Activated naive CD4-positive, alpha-beta T cell treated with Interleukin-2 at 50 U/mL for 16 hours (primary cell): Measurements from ENCODE around the gene TRAFD1.
"Not testable (repeated sequence)": the region's sequence is repeated elsewhere in the genome, so short reads cannot be mapped to it uniquely, and the experiment has no call there.

Experiments
- DNase-seq: peaks from one replicate; pipeline ENCODE4 v3.0.0-alpha.2; 2020

Gene TRAFD1, protein sequence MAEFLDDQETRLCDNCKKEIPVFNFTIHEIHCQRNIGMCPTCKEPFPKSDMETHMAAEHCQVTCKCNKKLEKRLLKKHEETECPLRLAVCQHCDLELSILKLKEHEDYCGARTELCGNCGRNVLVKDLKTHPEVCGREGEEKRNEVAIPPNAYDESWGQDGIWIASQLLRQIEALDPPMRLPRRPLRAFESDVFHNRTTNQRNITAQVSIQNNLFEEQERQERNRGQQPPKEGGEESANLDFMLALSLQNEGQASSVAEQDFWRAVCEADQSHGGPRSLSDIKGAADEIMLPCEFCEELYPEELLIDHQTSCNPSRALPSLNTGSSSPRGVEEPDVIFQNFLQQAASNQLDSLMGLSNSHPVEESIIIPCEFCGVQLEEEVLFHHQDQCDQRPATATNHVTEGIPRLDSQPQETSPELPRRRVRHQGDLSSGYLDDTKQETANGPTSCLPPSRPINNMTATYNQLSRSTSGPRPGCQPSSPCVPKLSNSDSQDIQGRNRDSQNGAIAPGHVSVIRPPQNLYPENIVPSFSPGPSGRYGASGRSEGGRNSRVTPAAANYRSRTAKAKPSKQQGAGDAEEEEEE

DNA sequence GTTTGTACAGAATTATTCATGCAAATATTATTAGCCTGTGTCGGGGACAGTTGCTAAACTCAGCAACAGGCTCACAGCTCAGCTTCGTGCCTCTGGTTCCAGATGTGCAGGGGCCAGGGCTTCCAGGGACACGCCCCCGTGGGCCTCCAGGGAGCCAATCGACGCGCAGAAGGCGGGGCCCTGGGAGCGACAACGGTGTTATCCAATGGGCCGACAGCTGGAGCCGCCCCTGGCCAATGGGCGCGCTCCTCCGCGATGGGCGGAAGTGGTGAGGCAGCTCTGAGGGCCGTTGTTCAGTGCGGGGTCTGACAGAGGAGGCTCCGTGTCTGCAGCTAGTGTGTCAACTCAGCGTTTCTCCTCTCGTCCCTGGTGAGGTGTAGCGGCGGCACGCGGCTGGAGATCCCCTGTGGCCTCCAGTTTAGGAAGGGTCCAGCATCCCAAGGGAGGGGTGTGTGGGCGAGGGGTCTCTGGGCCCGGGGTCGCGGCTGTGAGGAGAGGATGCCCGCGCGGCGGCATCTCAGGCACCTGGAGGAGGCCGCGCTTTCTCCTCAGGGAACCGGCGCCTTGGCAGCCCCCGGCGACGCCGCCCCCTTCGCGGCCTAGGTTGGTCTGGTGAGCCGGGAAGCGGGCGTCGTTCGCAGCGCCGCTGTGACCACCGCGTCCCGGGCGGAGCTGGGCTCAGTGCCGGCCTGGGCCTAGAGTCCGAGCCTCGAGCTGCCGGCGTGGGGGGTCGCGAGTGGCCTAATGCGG is at the start of gene TRAFD1:
Gene TRAFD1, plus strand, starts transcription at position 311 of the 750 bp plus-strand sequence. CDS start 4,963 bp downstream, outside the sequence.
- peak; percentile 99 for DNase-seq

DNA sequence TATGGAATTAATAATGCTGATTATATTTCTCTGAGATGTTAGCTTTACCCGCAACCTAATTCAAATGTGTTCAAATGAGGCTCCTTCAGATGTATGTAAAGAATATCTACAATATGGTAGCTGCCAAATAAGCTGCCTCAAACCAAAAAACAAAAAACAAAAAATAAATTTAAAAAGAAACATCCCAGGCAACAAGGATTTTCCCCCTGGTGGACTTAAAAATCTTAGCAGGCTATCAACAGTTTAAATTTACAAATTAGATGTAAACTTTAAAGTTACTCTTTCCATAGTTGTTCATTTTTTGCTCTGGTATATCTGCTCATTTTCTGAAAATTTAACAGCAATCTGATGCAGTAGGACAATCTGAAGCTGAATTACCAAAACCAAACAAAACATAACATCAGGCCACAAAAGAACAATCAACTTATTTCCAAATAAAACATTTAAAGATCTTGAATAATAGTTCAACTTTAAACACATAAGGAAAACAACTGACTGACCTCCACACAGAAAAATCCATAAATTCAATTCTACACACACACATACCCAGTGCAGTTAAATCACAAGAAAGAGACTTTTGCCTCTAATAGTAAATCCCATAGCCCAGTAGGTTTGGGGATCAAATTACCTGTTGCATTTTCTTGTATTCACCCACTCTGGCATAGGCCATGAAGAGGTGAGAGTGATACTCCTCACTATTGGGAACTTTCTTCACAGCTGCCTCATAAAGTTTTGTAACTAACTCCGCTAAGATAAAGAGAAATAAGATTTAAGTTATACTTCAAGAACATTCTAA is 38.1 kb upstream of the TRAFD1 start:
- no peak for DNase-seq

DNA sequence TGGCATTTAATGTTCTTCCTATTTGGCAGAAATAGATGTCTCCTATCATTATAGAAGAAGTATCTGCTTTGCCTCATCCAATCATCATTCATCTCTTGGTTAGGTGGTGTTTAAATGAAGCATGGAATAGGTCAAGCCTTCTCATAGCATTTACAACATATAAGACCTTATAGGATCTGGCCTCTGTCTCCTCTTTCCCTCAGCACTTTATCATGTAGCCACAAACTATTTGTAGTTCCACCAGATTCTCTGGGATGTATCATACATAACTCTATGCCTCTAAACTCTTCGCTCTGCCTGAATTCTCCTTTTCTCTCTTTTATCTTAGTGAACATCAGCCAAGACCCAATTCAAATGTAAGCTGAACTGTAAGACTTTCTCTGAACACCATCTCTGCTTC is 37.5 kb upstream of the TRAFD1 start:
- no peak for DNase-seq

GRCh38 chr12:112091563-112091962 is 33.8 kb upstream of the TRAFD1 start:
- no peak for DNase-seq

DNA sequence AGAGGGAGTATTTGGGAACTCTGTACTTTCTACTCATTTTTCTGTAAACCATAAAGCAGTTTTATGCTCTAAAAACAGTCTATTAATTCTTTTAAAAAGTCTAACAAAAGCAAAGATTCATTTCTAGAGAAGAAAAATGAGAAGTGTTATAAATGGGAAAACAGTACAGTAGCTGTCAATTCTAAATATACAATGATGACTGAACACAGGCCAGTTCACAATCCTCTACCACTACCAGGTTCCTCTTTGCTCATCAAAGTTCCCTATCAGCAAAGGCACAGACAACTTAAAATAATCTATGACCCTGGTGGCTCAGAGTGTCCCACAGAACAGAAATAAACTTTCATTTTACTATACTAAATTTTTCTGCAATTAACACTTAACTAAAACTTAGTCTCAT is 29.3 kb upstream of the TRAFD1 start:
- DNase-seq = no peak

- DNase-seq = no peak
Measured at GRCh38 chr12:112096667-112097066, 28.7 kb upstream of the TRAFD1 start.

GRCh38 chr12:112097641-112098040 is 27.7 kb upstream of the TRAFD1 start:
- no peak for DNase-seq

DNA sequence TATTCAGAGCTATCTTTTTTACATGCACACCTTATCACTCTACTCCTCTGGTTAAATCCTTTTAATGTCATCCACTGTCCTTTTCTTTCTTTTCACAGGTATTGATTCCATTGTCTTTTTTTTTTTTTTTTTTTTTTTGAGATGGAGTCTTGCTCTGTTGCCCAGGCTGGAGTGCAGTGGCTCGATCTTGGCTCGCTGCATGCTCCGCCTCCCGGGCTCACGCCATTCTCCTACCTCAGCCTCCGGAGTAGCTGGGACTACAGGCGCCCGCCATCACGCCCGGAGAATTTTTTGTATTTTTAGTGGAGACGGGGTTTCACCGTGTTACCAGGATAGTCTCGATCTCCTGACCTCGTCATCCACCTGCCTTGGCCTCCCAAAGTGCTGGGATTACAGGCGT is 24.9 kb upstream of the TRAFD1 start:
- not testable (repeated sequence) for DNase-seq

GRCh38 chr12:112102127-112102526 is 23.2 kb upstream of the TRAFD1 start:
- no peak for DNase-seq

DNA sequence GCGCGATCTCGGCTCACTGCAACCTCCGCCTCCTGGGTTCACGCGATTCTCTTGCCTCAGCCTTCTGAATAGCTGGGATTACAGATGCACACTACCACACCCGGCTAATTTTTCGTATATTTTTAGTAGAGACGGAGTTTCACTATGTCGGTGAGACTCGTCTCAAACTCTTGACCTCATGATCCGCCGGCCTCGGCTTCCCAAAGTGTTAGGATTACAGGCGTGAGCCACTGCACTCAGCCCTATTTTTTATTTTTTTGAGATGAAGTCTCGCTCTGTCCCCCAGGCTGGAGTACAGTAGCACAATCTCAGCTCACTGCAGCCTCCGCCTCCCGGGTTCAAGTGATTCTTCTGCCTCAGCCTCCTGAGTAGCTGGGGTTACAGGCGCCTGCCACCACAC is 22.6 kb upstream of the TRAFD1 start:
- not testable (repeated sequence) for DNase-seq

DNA sequence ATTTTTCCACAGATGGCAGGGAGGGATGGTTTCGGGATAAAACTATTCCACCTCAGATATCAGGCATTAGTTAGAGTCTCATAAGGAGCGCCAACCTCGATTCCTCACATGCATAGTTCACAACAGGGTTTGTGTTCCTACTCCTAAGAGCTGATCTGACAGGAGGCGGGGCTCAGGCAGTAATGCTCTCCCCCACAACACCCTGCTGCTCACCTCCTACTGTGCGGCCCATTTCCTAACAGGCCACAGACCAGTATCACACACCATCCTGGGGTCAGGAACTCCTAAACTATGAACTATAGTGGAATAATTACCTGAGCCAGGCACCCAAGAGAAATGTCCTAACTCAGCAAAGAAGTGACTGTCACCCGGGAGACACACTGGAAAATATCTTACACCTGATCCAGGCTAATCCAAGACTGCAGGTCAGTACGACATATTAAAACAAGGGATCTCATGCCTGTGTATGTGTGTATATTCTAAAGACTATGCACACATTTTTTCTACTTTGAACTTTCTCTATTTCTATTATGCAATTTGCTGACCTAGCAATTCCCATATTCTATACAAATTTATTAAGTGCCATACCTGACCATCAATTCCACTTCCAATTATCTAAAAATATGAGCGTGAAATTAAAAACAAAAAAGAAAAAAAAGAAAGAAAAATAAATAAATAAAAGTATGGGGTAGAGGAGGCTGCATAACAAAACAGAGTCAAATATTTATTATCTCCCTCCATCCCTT is 21.4 kb upstream of the TRAFD1 start:
- no peak for DNase-seq

- no peak for DNase-seq
Measured at GRCh38 chr12:112105891-112106290, 19.5 kb upstream of the TRAFD1 start.

DNA sequence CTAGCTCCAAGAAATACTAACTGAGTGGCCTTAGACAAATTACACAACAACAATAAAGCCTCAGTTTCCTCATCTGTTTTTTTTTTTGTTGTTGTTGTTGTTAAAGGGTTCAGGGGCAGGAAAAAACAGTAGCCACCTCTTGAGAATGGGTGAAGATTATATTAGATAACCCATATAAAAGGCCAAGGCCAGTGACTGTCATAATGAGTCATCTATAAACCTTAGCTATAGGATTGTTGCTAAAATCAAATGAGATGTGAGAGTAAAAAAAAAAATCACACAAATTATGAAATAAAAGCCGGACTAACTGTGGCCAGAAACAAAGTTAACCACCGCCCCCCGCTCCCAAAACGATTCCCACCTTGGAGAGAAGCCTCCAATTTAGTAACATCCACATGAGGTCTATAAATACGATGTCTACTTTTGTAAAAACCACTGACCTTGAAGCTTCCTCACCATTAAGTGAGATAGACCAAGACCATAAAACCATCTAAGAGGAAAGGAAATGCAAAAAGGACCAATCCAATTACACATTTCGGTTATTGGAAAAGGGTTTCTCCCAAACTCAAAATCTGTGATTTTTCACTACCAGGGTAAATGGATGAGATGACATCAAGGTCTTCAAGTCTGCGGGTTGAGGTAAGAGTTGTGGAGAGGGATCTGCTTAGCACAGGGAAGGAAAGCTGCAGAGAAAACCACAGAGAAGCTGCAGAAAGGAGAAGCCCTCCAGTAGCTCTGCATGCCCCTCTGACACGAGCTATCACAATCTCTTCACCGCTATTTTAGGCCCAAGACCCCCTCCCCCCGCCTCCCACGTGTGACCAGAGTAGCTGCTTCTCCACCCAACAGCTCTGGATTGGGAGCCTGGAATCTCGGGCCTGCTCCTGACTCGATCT is 17.8 kb upstream of the TRAFD1 start:
- peak; percentile 30 for DNase-seq

DNA sequence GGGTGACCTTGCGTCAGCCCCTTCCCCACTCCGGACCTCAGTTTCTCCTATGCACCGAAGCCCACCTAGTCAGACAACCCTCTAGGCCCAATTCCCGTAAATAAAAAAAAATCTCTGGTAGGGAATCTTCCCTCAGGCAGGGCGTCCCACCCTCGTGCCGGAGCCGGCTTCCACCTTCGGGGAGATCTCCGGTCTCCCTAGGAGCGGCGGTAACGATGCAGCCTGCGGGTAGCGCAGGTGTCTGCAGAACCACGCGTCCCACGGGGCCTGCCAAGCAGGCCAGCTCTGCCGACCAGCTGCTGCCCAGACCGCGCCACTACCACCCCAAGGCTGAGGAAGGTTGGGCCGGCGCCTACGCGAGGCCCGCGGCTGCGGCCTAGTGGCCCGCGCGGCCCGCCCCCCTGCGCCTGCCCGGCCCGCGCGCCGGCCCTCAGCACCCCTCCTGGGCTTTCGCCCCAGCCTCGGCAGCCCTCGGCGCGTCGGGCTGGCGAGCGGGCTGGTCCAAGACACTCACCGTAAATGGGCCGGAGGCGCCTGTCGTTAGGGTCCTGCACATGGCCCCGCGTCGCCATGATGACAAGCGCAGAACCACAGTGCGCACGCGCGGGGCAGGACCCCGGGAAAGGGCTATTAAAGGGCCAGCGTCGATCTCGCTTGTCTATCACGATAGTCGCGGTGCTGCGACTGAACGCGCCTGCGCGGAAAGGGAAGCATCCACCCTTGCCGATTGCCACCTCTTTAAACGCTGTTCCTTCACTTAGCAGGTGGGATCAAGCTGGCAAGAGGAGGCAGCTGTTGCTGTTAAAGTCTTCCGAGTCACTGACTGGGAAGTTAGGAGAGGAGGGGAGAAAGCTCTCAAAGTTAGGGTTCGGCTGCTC is 16.9 kb upstream of the TRAFD1 start, which contains the start of gene NAA25:
Gene NAA25, minus strand, starts transcription at position 582 of the 878 bp plus-strand sequence. Its CDS starts 10 bp downstream, at position 572.
- DNase-seq = peak; percentile 87

- DNase-seq = not testable (repeated sequence)
Measured at GRCh38 chr12:112110787-112111662, 14.3 kb upstream of the TRAFD1 start.

DNA sequence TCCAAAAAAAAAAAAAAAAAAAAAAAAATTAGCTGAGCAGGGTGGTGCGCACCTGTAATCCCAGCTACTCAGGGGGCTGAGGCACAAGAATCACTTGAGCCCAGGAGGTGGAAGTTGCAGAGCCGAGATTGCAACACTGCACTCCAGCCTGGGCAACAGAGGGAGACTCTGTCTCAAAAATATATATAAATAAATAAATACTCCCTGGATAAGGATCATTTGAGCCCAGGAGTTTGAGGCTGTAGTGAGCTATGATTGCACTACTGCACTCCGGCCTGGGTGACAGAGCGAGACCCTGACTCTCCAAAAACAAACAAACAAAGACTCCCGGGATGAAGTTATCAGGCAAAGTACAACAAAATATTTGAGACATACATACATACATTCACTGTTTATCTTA is 13.4 kb upstream of the TRAFD1 start:
- no peak for DNase-seq

DNA sequence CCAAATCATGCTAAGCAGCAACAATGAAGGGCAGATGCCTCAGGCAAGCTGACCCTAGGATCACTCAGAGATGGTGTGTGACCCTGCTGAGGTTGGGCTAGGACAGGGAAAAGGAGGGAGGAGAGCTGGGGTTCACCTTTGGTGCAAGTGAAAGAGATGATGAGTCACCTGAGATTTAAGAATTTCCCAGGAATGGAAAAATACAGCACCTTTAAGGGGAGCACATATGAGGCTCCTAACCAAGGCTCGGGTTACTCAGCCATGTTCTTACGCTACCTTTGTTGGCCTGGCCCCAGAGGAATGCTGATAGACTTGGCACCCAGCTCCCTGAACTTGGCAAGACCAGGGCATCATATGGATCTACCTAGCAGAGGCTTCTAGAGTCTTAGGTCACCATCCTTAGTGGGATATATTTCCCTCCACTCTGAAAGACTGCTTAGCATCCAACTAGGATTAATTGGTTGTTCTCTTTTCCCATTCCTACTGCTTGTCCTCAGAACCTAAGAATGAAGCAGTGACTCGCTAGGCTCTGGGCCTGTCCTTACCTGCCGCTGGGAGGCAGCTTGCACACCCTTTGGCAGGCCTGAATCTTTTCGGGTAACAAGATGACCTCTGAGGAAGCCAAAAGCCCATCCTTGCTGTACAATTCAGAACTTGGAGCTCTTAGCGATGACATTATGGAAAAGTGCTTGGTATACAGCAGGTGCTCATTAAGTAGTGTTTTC is 12.8 kb upstream of the TRAFD1 start:
- DNase-seq = no peak
